Nucleus accumbens (tissue), 56 donors: ENCODE data around the gene DOCK9.
"Not testable (repeated sequence)": the region's sequence is repeated elsewhere in the genome, so short reads cannot be mapped to it uniquely, and the experiment has no call there.

Experiments
- DNase-seq, 56 donors: peaks; one replicate each; lab custom pipeline; 2025; lab: John Stamatoyannopoulos, UW

Gene DOCK9

GRCh38 chr13:98923641-98924397 is 54.0 kb downstream of the DOCK9 start:
- DNase-seq: no peak

DNA sequence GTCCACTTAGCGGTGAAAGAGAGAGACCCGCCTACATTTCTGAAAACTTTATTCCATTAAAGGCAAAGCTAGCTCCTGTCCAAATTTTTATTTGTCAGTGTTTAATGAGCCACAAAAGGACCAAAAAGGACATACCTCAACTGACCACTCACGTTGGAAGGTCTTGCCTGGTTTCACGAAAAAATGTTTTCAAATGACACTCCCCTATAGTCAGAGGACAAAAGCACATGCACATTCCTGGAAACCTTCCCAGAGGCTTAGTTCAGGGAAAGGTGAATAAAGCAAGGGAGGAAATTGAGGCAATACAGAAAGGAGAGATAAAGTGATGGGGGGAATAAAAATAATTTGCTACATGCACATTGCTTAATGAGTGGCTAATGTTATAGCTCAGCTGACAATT is 55.6 kb downstream of the DOCK9 start:
- DNase-seq: no peak

GRCh38 chr13:98921786-98922185 is 56.1 kb downstream of the DOCK9 start:
- peak in 50 of 56 donors; percentile 11 to 84 (median 60) for DNase-seq

DNA sequence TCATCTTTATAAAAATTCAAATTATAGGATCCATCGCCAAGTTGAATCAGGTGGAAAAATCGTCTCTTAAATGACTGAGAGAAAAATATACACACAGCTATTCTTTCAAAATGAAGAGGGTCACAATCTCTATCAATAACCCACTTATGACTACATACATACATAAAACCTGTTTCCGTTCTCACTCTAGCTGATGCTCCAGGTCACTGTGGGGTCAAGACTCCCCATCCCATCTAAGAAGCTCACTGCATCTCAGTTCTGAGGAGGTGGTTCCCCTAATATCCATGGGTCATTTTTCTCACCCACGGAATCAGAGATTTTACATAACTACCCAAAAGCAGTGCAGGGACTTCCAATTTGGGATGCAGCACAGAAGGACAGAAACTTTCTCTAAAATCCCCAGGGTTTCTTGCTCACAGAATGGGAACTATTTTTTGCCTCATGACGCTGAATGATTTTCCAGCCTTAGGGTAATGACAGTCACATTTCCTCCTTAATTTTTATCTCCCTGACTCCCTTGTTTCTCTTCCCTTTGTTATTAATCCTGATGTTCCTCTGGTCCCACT is 56.8 kb downstream of the DOCK9 start:
- no peak for DNase-seq

- no peak for DNase-seq
These were observed 58.3 kb downstream of the DOCK9 start for GRCh38 chr13:98919566-98919965.

DNA sequence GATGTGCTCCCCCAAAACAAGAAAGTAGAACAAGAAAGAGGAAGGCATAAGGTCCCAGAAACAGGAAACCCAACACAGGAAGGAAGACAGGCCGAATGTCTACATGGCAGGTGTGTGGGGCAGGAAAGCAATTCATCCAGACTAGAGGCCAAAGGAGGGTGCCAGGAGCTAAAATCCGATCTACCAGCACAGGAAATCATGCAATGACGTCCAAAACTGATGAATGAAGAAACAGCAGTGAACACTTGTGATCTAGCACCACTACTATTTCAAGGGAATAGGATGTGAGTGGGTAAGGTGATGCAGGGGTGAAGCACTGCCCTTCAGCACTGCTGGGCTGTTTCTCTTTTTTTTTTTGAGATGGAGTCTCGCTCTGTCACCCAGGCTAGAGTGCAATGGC is 59.1 kb downstream of the DOCK9 start:
- no peak for DNase-seq

- no peak for DNase-seq
These were observed 60.7 kb downstream of the DOCK9 start for GRCh38 chr13:98917116-98917515.

DNA sequence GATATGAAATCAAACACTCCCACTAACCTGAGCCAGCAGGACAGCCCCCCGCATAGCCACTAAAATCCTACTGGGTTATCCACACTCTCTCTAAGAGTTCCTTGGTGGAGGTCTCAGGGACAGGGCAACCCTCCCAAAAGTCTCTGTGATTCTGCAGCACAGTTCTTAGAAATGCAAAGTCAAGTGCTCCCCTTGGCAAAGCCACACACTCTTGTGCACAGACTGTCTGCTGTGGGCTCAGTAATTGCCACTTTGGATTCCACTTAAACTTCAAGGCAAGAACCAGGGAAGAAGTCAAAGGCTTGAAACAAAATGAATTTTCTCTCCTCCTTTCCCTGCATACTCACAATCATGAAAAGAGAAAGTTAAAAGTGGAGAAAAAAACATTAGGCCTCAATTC is 61.5 kb downstream of the DOCK9 start:
- no peak for DNase-seq

GRCh38 chr13:98915981-98916380 is 61.9 kb downstream of the DOCK9 start:
- no peak for DNase-seq

GRCh38 chr13:98915563-98915962 is 62.3 kb downstream of the DOCK9 start:
- DNase-seq: no peak

GRCh38 chr13:98913741-98914140 is 64.1 kb downstream of the DOCK9 start:
- no peak for DNase-seq

DNA sequence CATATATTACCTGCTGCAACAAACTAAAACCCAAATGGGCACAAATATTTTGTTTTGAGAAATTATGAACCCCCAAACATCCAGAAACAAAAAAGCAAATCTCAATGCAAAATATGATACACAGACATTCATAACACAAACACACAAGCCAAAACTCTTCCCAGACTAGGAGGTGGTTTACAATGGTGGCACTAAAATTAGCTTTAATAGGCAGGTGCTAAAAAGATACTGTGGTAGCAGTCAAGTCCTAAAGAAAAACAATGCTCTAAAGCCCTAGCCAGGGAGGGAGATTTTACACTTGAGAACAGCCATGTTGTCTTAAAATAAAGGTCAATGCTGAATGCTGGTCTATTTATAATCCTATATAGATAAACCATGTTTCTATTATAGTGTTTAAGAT is 65.0 kb downstream of the DOCK9 start:
- DNase-seq: no peak

GRCh38 chr13:98910501-98910951 is 67.3 kb downstream of the DOCK9 start:
- DNase-seq: no peak

- peak in 1 of 56 donors; percentile 2 for DNase-seq
These were observed 68.8 kb downstream of the DOCK9 start for GRCh38 chr13:98909016-98909415.

DNA sequence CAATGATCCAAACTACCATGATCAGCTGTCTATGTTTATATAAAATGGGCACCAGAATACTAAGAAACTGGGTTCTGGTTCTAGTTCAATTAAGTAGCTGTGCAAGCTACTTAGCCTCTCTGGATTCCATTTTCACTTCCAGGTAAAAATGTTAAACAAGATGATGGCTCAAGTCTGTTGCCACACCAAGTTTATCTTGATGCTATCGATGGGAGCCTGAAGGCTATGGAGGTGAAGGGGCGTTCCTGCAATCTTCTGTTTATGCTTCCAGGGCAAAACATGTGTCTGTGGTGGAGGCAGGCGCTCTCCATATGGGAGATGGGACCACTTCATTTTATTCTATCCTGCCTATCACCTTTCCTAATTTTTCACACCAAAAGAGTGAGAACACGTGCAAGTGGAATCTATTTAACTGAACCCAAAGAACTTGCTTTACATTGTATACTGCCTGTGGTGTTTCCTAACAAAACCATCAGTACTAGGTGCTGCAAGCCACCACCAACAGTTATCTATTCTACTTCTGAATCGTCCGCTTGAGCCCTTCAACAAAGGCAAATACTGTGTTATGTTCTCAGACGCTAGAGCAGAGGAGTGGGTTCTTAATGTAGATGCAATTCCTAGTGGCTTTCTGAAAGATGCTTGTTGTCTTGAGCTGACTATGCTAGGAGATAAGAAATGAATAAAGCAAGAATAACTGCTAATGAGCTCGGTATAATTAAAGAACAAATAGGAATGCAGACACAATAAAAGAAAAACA is 70.9 kb downstream of the DOCK9 start:
- DNase-seq: no peak

- no peak for DNase-seq
These were observed 72.7 kb downstream of the DOCK9 start for GRCh38 chr13:98905199-98905598.

- no peak for DNase-seq
These were observed 77.4 kb downstream of the DOCK9 start for GRCh38 chr13:98900442-98900841.

DNA sequence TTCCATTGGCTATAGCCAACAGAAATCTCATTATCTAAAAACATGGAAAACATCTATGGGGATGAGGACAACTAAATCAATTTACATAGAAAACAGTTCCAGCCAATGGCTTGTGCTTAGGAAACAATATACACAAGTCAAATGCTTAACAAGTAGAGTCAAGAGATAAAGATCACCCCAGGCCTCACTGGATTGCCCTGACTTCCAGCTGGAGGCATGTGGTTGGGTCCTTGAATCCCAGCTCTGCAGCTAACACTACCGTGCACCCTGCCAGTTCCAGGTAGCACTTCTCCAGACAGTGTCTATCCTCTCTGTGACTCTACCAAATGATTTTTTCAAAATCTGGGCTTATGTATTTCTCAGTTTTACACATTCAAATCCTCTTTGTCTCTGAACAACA is 80.2 kb downstream of the DOCK9 start:
- DNase-seq: no peak

GRCh38 chr13:98896868-98897144 is 81.1 kb downstream of the DOCK9 start:
- DNase-seq: no peak

DNA sequence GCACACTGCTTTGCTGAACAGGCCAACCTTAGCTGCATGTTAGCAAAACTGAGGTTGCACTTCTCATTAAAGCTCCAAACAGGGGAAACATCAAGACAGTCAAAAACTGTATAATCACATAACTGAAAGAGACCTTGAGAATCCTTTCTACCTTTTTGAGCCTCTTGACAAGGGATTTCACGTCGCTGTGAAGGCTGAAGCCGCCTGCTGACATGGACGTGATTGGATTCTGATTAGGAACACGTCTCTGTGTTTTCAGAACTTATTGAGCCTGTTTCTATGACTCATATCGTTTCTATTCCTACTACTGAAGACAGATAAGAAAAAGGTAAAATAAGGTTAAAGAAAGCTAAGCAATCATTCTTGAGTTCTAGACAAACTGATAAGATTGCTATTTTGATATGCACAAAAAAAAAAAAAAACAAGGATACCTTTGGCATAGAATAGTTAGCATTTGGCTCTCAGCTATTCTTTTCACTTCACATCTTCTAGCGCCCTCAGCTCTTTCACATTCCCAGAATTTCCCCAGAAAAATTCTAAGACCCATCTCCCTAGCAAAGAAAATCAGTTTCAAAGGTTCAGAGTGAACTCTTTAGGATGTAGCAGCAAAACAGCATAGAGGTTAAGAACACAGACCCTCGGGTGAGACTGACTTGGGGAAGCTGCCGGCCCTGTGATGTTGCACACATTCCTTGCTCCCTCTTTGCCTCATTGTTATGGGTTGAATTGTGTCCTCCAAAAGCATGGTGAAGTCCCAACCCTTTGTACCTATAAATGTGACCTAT is 81.6 kb downstream of the DOCK9 start:
- DNase-seq: no peak

GRCh38 chr13:98894814-98895213 is 83.0 kb downstream of the DOCK9 start:
- not testable (repeated sequence) for DNase-seq
